K562 (cell line): Measurements from ENCODE around the gene KCNH2. TPM values are rescaled to one million over a fixed set of nuclear protein-coding genes. Genes with fewer than 3 reads are reported as not detected.

ENCODE experiments used
- CBX5 ChIP-seq: IDR thresholded peaks from 2 replicates; pipeline ENCODE4 v1.6.1; 2014; ENCODE audit warnings: low read depth, borderline replicate concordance
- DMBX1 ChIP-seq: fragments of 250-450 bp; sonication (Bioruptor Pico); IDR thresholded peaks from 2 replicates; pipeline ENCODE4 v1.8.0; 2022; ENCODE audit warnings: inconsistent platforms, mild to moderate bottlenecking, moderate library complexity, borderline replicate concordance
- MYC ChIP-seq, 2 experiments: fragments of 250-450 bp in 1 of 2; sonication (Bioruptor Pico) in 1 of 2; IDR thresholded peaks; 2 replicates each; pipeline versions ENCODE4 v1.5.1 to v1.6.1; 2012 to 2021; ENCODE audit warnings: low read depth in 2 of 2, borderline replicate concordance in 1 of 2, improper control_type of control experiment in 1 of 2, low read length in 1 of 2, mild to moderate bottlenecking in 1 of 2, moderate library complexity in 1 of 2
- NCOA4 ChIP-seq: fragments of 450-650 bp; IDR thresholded peaks from 2 replicates; pipeline ENCODE4 v1.6.1; 2018; ENCODE audit warnings: mild to moderate bottlenecking; ENCODE audit not compliant: partially characterized antibody
- SAP30 ChIP-seq: fragments of 200-600 bp; sonication (generic); IDR thresholded peaks from 2 replicates; pipeline ENCODE4 v1.6.1; 2012; ENCODE audit warnings: borderline replicate concordance, low read depth, mild to moderate bottlenecking, moderate library complexity, low read length, control low read depth, inconsistent platforms; ENCODE audit not compliant: insufficient read depth, poor library complexity, severe bottlenecking
- SP1 ChIP-seq: sonication (generic); formaldehyde crosslinking; IDR thresholded peaks from 2 replicates; pipeline ENCODE4 v1.8.1; 2022; ENCODE audit warnings: mild to moderate bottlenecking, missing genetic modification reagents
- TAF1 ChIP-seq: IDR thresholded peaks from 2 replicates; pipeline ENCODE4 v1.6.1; 2011; ENCODE audit warnings: mild to moderate bottlenecking, low read length, moderate library complexity; ENCODE audit not compliant: insufficient read depth, control insufficient read depth, severe bottlenecking; ENCODE audit errors: extremely low read depth
- TCFL5 ChIP-seq: fragments of 250-450 bp; sonication (Bioruptor Pico); conservative IDR thresholded peaks from 2 replicates; pipeline ENCODE4 v1.6.1; 2021; ENCODE audit warnings: mild to moderate bottlenecking, moderate library complexity, matching md5 sums
- THRB ChIP-seq: fragments of 450-650 bp; formaldehyde crosslinking; conservative IDR thresholded peaks from 2 replicates; pipeline ENCODE4 v1.4.0; 2022; ENCODE audit warnings: mild to moderate bottlenecking, missing genetic modification characterization
- ZBTB17 ChIP-seq: fragments of 450-650 bp; formaldehyde crosslinking; IDR thresholded peaks from 2 replicates; pipeline ENCODE4 v1.4.0; 2020; ENCODE audit warnings: mild to moderate bottlenecking
- ZBTB49 ChIP-seq: sonication (generic); formaldehyde crosslinking; IDR thresholded peaks from 2 replicates; pipeline ENCODE4 v1.8.0; 2022; ENCODE audit warnings: missing genetic modification reagents, mild to moderate bottlenecking, borderline replicate concordance
- ZNF551 ChIP-seq: fragments of 250-450 bp; sonication (Bioruptor Pico); IDR thresholded peaks from 2 replicates; pipeline ENCODE4 v1.5.0; 2021; ENCODE audit warnings: mild to moderate bottlenecking, moderate library complexity
- polyA plus RNA-seq, 8 experiments: library from polyadenylated mRNA; depleted of rRNA in 4 of 8; stranded (reverse) in 5 of 8; unstranded in 3 of 8; fragments of >200 nt; fragmentation: Nextera tagmentation in 2 of 8; fragmentation: Illumina TruSeq in 1 of 8; extraction: Ambion mirVana in 2 of 8; extraction: Trizol in 1 of 8; gene quantifications; 2 replicates each; pipeline versions ENCODE4 v1.2.1 to v1.2.3, GENCODE V29; 2011 to 2014; ENCODE audit warnings: inconsistent platforms in 1 of 8, missing spikeins in 1 of 8
- total RNA-seq, 7 experiments: library from RNA; depleted of rRNA in 6 of 7; stranded (reverse); fragments of >200 nt in 6 of 7; fragmentation: Illumina TruSeq in 2 of 7; extraction: Trizol in 2 of 7; gene quantifications; 2 replicates each; pipeline versions ENCODE4 v1.2.1 to v1.2.3, GENCODE V29; 2011 to 2021; ENCODE audit warnings: low replicate concordance in 1 of 7
- TF ChIP-seq, protein P1 (sequence below): sonication (generic); formaldehyde crosslinking; IDR thresholded peaks from 2 replicates; pipeline ENCODE4 v1.9.0; 2022; ENCODE audit warnings: mild to moderate bottlenecking, missing genetic modification reagents
- TF ChIP-seq, protein P2 (sequence below): sonication (generic); formaldehyde crosslinking; IDR thresholded peaks from 2 replicates; pipeline ENCODE4 v1.8.0; 2022; ENCODE audit warnings: mild to moderate bottlenecking, low read depth, missing genetic modification reagents
- TF ChIP-seq, protein P3 (sequence below): fragments of 250-450 bp; sonication (Bioruptor Pico); IDR thresholded peaks from 2 replicates; pipeline ENCODE4 v1.5.0; 2022; ENCODE audit warnings: mild to moderate bottlenecking

The KCNH2 gene
- total and polyA plus RNA-seq, 9 of the 15 experiments (the other 6 are each of a cell fraction or from before 2014, with no cell fraction given): 18.1 to 368 (median 218) TPM

GRCh38 chr7:151008511-151009323 lies 30.6 kb upstream of the KCNH2 start (continued):
- TF ChIP-seq, protein P1, sequence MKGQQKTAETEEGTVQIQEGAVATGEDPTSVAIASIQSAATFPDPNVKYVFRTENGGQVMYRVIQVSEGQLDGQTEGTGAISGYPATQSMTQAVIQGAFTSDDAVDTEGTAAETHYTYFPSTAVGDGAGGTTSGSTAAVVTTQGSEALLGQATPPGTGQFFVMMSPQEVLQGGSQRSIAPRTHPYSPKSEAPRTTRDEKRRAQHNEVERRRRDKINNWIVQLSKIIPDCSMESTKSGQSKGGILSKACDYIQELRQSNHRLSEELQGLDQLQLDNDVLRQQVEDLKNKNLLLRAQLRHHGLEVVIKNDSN (CRISPR knock-in tag): peak; percentile 71
- TF ChIP-seq, protein P2, sequence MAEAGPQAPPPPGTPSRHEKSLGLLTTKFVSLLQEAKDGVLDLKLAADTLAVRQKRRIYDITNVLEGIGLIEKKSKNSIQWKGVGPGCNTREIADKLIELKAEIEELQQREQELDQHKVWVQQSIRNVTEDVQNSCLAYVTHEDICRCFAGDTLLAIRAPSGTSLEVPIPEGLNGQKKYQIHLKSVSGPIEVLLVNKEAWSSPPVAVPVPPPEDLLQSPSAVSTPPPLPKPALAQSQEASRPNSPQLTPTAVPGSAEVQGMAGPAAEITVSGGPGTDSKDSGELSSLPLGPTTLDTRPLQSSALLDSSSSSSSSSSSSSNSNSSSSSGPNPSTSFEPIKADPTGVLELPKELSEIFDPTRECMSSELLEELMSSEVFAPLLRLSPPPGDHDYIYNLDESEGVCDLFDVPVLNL (CRISPR knock-in tag): no peak; the same call in none of the 2 replicates
- no peak for TF ChIP-seq CBX5
- peak; percentile 87 for TF ChIP-seq MYC (IDR thresholded peaks at IDR 0.05; ENCODE audit: low read depth, low read length)
- peak; percentile 90 for TF ChIP-seq MYC (CRISPR knock-in tag; IDR thresholded peaks at IDR 0.05; ENCODE audit: borderline replicate concordance, low read depth)
- peak; percentile 75 for TF ChIP-seq TAF1
- peak; percentile 90 for TF ChIP-seq SP1 (CRISPR knock-in tag)
- 0 out of 2 replicates have a peak, but pooled peaks have one; percentile 7 for TF ChIP-seq THRB
- no peak for TF ChIP-seq ZBTB49 (CRISPR knock-in tag)
- TF ChIP-seq TCFL5: 0 out of 2 replicates have a peak, but pooled peaks have one; percentile 34
- TF ChIP-seq NCOA4: no peak
- TF ChIP-seq ZBTB17 (CRISPR knock-in tag): peak; percentile 73; the same call in 1 of the 2 replicates
- peak; percentile 69 for TF ChIP-seq DMBX1 (CRISPR knock-in tag)
- TF ChIP-seq, protein P3, sequence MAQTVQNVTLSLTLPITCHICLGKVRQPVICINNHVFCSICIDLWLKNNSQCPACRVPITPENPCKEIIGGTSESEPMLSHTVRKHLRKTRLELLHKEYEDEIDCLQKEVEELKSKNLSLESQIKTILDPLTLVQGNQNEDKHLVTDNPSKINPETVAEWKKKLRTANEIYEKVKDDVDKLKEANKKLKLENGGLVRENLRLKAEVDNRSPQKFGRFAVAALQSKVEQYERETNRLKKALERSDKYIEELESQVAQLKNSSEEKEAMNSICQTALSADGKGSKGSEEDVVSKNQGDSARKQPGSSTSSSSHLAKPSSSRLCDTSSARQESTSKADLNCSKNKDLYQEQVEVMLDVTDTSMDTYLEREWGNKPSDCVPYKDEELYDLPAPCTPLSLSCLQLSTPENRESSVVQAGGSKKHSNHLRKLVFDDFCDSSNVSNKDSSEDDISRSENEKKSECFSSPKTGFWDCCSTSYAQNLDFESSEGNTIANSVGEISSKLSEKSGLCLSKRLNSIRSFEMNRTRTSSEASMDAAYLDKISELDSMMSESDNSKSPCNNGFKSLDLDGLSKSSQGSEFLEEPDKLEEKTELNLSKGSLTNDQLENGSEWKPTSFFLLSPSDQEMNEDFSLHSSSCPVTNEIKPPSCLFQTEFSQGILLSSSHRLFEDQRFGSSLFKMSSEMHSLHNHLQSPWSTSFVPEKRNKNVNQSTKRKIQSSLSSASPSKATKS (CRISPR knock-in tag): no peak
- no peak for TF ChIP-seq ZNF551 (CRISPR knock-in tag)
- TF ChIP-seq SAP30: peak; percentile 65
